HL-60 (cell line): Measurements from ENCODE around the gene TCERG1.

ENCODE experiments used
- POLR2AphosphoS5 ChIP-seq: IDR thresholded peaks from 2 replicates; pipeline ENCODE4 v1.6.1; 2012; ENCODE audit warnings: low read depth
- TF ChIP-seq, protein P1 (sequence below): IDR thresholded peaks from one replicate; pipeline ENCODE4 v1.5.1; 2011; ENCODE audit warnings: low read length, control low read depth, inconsistent platforms; ENCODE audit not compliant: insufficient read depth

DNA sequence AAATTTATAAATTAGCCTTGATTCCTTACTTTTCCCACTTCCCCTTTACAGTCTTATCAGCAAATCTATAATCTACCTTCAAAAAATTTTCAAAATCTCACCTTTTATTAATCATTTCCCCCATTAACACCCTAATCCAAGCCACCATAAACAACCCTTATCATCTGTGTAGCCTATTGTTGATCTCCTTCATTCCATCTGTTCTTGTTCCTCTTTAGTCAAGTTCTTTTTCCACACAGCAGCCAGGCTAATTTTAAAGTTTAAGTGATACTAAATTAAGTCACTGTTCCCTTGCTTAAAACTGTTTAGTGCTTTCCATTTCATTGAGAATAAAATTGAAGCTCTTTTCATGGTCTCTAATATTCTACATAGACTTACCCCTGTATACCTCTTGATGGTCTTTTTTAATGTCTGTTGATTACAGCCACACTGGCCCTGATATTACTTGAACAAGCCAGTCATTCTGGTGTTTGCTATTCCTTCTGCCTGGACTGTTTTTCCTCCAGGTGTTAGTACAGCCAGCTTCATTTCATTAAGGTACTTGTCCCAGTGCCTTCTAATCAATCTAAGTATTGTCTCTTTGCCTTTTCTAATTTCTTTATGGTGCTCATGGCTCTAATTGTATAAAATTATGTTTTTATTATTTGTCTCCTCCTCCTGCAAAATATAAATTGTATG lies 37.7 kb downstream of the TCERG1 start:
- TF ChIP-seq, protein P1, sequence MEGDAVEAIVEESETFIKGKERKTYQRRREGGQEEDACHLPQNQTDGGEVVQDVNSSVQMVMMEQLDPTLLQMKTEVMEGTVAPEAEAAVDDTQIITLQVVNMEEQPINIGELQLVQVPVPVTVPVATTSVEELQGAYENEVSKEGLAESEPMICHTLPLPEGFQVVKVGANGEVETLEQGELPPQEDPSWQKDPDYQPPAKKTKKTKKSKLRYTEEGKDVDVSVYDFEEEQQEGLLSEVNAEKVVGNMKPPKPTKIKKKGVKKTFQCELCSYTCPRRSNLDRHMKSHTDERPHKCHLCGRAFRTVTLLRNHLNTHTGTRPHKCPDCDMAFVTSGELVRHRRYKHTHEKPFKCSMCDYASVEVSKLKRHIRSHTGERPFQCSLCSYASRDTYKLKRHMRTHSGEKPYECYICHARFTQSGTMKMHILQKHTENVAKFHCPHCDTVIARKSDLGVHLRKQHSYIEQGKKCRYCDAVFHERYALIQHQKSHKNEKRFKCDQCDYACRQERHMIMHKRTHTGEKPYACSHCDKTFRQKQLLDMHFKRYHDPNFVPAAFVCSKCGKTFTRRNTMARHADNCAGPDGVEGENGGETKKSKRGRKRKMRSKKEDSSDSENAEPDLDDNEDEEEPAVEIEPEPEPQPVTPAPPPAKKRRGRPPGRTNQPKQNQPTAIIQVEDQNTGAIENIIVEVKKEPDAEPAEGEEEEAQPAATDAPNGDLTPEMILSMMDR: no peak
- no peak for TF ChIP-seq POLR2AphosphoS5
